A549 (cell line): ENCODE data around the gene ZNF764. TPM values are rescaled to one million over a fixed set of nuclear protein-coding genes. Genes with fewer than 3 reads are reported as not detected.

Experiments
- ATAC-seq, 2 experiments: fragments of 200-7000 bp in 1 of 2; fragments of >200 bp in 1 of 2; cut with Nextera tagmentation in 1 of 2; cut with Tn5 transposase in 1 of 2; 3 replicates each; pipeline versions ENCODE4 v1.8.0 to v1.9.1; 2018 to 2020; ENCODE audit warnings: mild to moderate bottlenecking in 1 of 2, moderate library complexity in 1 of 2
- CTCF ChIA-PET: fragments of 300-600 bp; sonication (Branson Sonifier 250); formaldehyde crosslinking; extraction: SDS; loops from one replicate; lab custom pipeline; 2021; ENCODE audit warnings: antibody characterized with exemption, inconsistent platforms; lab: Yijun Ruan, JAX
- POLR2A ChIA-PET: fragments of 350-600 bp; formaldehyde crosslinking; extraction: SDS; loops from one replicate; lab custom pipeline; 2021; ENCODE audit warnings: antibody characterized with exemption, inconsistent platforms; lab: Yijun Ruan, JAX
- DNase-seq, 2 experiments: peaks; one replicate each; pipeline versions ENCODE4 v3.0.0 to v3.0.0-alpha.2; 2011 to 2016; ENCODE audit warnings: low read depth in 1 of 2, low spot score in 1 of 2
- FAIRE-seq: peaks from 2 replicates; lab custom pipeline; 2011; peaks lifted over from hg19 to GRCh38; lab: Jason Lieb, UNC
- H3K27ac ChIP-seq, 2 experiments: fragments of >200 bp; sonication (Bioruptor Twin); formaldehyde crosslinking; 3 replicates each; pipeline ENCODE4 v1.5.1; 2016 to 2017
- H3K4me1 ChIP-seq: fragments of >200 bp; sonication (Bioruptor Twin); formaldehyde crosslinking; 3 replicates; pipeline ENCODE4 v1.6.1; 2016
- H3K4me2 ChIP-seq: fragments of >200 bp; sonication (Bioruptor Twin); formaldehyde crosslinking; 3 replicates; pipeline ENCODE4 v1.6.1; 2016
- H3K4me3 ChIP-seq: fragments of >200 bp; sonication (Bioruptor Twin); formaldehyde crosslinking; 3 replicates; pipeline ENCODE4 v1.5.1; 2016
- H3K9me3 ChIP-seq: fragments of >200 bp; sonication (Bioruptor Twin); formaldehyde crosslinking; 3 replicates; pipeline ENCODE4 v1.6.1; 2016
- CBX2 ChIP-seq: fragments of 200-600 bp; sonication (generic); IDR thresholded peaks from 2 replicates; pipeline ENCODE4 v1.6.1; 2016; ENCODE audit warnings: low read depth, mild to moderate bottlenecking, borderline replicate concordance
- CBX8 ChIP-seq: fragments of 200-600 bp; sonication (generic); IDR thresholded peaks from 2 replicates; pipeline ENCODE4 v1.6.1; 2016
- CHD2 ChIP-seq: fragments of 150-350 bp; IDR thresholded peaks from 2 replicates; pipeline ENCODE4 v1.6.1; 2014; ENCODE audit warnings: low read length; ENCODE audit not compliant: partially characterized antibody
- CHD4 ChIP-seq: fragments of 200-600 bp; sonication (generic); IDR thresholded peaks from 2 replicates; pipeline ENCODE4 v1.6.1; 2016; ENCODE audit warnings: antibody characterized with exemption, mild to moderate bottlenecking, borderline replicate concordance
- EHMT2 ChIP-seq: fragments of 200-600 bp; sonication (generic); IDR thresholded peaks from 2 replicates; pipeline ENCODE4 v1.6.1; 2016; ENCODE audit warnings: antibody characterized with exemption, low read depth, mild to moderate bottlenecking, moderate library complexity
- ELK1 ChIP-seq: fragments of 150-350 bp; IDR thresholded peaks from 2 replicates; pipeline ENCODE4 v1.6.1; 2014; ENCODE audit warnings: low read depth, mild to moderate bottlenecking, low read length
- EP300 ChIP-seq, 2 experiments: fragments of >200 bp; sonication (Bioruptor Twin); formaldehyde crosslinking; IDR thresholded peaks; 2 replicates in 1 of 2; 3 replicates in 1 of 2; pipeline ENCODE4 v1.6.1; 2016 to 2017
- FOSL2 ChIP-seq, 2 experiments: fragments of 450-650 bp in 1 of 2; fragments of >200 bp in 1 of 2; sonication (Bioruptor Twin) in 1 of 2; formaldehyde crosslinking; IDR thresholded peaks; 2 replicates each; pipeline versions ENCODE4 v1.5.0 to v1.6.1; 2016 to 2020; ENCODE audit warnings: mild to moderate bottlenecking in 1 of 2, moderate library complexity in 1 of 2
- GATA3 ChIP-seq: IDR thresholded peaks from 2 replicates; pipeline ENCODE4 v1.6.1; 2012; ENCODE audit warnings: borderline replicate concordance
- HEYL ChIP-seq: fragments of 250-450 bp; sonication (Bioruptor Pico); IDR thresholded peaks from 2 replicates; pipeline ENCODE4 v1.8.0; 2021; ENCODE audit warnings: mild to moderate bottlenecking, moderate library complexity
- HOXA7 ChIP-seq: fragments of 250-450 bp; sonication (Bioruptor Pico); IDR thresholded peaks from 2 replicates; pipeline ENCODE4 v1.5.0; 2020; ENCODE audit warnings: mild to moderate bottlenecking, moderate library complexity
- HOXB5 ChIP-seq: fragments of 250-450 bp; sonication (Bioruptor Pico); IDR thresholded peaks from 2 replicates; pipeline ENCODE4 v1.5.0; 2020; ENCODE audit warnings: mild to moderate bottlenecking, moderate library complexity
- JUNB ChIP-seq: fragments of >200 bp; sonication (Bioruptor Twin); formaldehyde crosslinking; IDR thresholded peaks from 2 replicates; pipeline ENCODE4 v1.6.1; 2016
- KDM5A ChIP-seq: fragments of 200-600 bp; sonication (generic); IDR thresholded peaks from 2 replicates; pipeline ENCODE4 v1.6.1; 2016; ENCODE audit warnings: antibody characterized with exemption, mild to moderate bottlenecking
- NPAS2 ChIP-seq: fragments of 250-450 bp; sonication (Bioruptor Pico); IDR thresholded peaks from 2 replicates; pipeline ENCODE4 v1.8.0; 2022; ENCODE audit warnings: mild to moderate bottlenecking, moderate library complexity, borderline replicate concordance
- NR3C1 ChIP-seq: fragments of >200 bp; sonication (Bioruptor Twin); formaldehyde crosslinking; IDR thresholded peaks from 3 replicates; pipeline ENCODE4 v1.6.1; 2017
- PBX3 ChIP-seq: IDR thresholded peaks from 2 replicates; pipeline ENCODE4 v1.6.1; 2012
- PHF8 ChIP-seq: fragments of 200-600 bp; sonication (generic); IDR thresholded peaks from 2 replicates; pipeline ENCODE4 v1.6.1; 2016; ENCODE audit warnings: low read depth, mild to moderate bottlenecking, antibody characterized with exemption, moderate library complexity, borderline replicate concordance
- POLR2A ChIP-seq: IDR thresholded peaks from 2 replicates; pipeline ENCODE4 v1.6.1; 2012; ENCODE audit warnings: mild to moderate bottlenecking, low read length
- POLR2AphosphoS2 ChIP-seq: conservative IDR thresholded peaks from 2 replicates; pipeline ENCODE4 v1.6.1; 2012; ENCODE audit warnings: low read length, improper control_type of control experiment, inconsistent platforms
- RARB ChIP-seq: fragments of 250-450 bp; sonication (Bioruptor Pico); IDR thresholded peaks from 2 replicates; pipeline ENCODE4 v1.8.0; 2021; ENCODE audit warnings: mild to moderate bottlenecking, moderate library complexity
- RFX5 ChIP-seq: fragments of 450-650 bp; IDR thresholded peaks from 2 replicates; pipeline ENCODE4 v1.7.1; 2014; ENCODE audit warnings: antibody characterized with exemption, mild to moderate bottlenecking, moderate library complexity
- TP53 ChIP-seq: fragments of 250-450 bp; sonication (Bioruptor Pico); IDR thresholded peaks from 2 replicates; pipeline ENCODE4 v1.5.0; 2021; ENCODE audit warnings: mild to moderate bottlenecking, moderate library complexity
- USF2 ChIP-seq: fragments of 450-650 bp; IDR thresholded peaks from 2 replicates; pipeline ENCODE4 v1.6.1; 2014; ENCODE audit warnings: antibody characterized with exemption
- ZFP36 ChIP-seq: fragments of 450-650 bp; IDR thresholded peaks from 2 replicates; pipeline ENCODE4 v1.6.1; 2014; ENCODE audit warnings: borderline replicate concordance; ENCODE audit not compliant: partially characterized antibody
- WGBS: methylation state at CpG from one replicate; pipeline ENCODE4 v1.1.6; 2017; ENCODE audit errors: missing lambda C conversion rate; 5-methylcytosine and 5-hydroxymethylcytosine counted together
- polyA plus RNA-seq, 4 experiments: library from polyadenylated mRNA; depleted of rRNA in 3 of 4; stranded (reverse); fragments of >200 nt; fragmentation: RNase III in 1 of 4; extraction: RNeasy Plus Mini Kit Qiagen cat#74134 plus additional on column Dnase treatment in 1 of 4; gene quantifications; 2 replicates in 3 of 4; 3 replicates in 1 of 4; pipeline ENCODE4 v1.2.3, GENCODE V29; 2011 to 2017

Gene ZNF764
- polyA plus RNA-seq, 2 of the 4 experiments (the other 2 are of a cell fraction): 2.9 to 4.0 TPM

GRCh38 chr16:30519120-30520049 is 38.8 kb downstream of the ZNF764 start:
- DNase-seq (no peak), ATAC-seq (no peak)
- POLR2A ChIA-PET: no interaction called here
- no peak overlapping the region for H3K4me3 ChIP-seq
- H3K4me2 ChIP-seq: no peak overlapping the region
- peaks cover 14% of the 10 kb centered on the region for H3K4me1 ChIP-seq
- WGBS: 89% methylated on average over 20 of the region's 20 CpGs
- no peak for TF ChIP-seq KDM5A
- no peak for TF ChIP-seq NPAS2 (CRISPR knock-in tag)
- no peak for TF ChIP-seq PHF8
- no peak for TF ChIP-seq HOXA7 (CRISPR knock-in tag)
- TF ChIP-seq POLR2A: no peak
- no peak for TF ChIP-seq HOXB5
- TF ChIP-seq TP53 (CRISPR knock-in tag): no peak
- no peak for TF ChIP-seq CBX2
- no peak for TF ChIP-seq FOSL2 (IDR thresholded peaks at IDR 0.05)
- TF ChIP-seq FOSL2 (CRISPR knock-in tag; IDR thresholded peaks at IDR 0.05): no peak
- no peak for TF ChIP-seq EHMT2
- TF ChIP-seq CHD2: no peak
- no peak for TF ChIP-seq GATA3
- TF ChIP-seq USF2: no peak
- no peak for TF ChIP-seq ELK1
- TF ChIP-seq CHD4: no peak
- no peak for TF ChIP-seq EP300 (IDR thresholded peaks at IDR 0.05)
- no peak for TF ChIP-seq HEYL
- no peak for TF ChIP-seq RFX5
- TF ChIP-seq RARB (CRISPR knock-in tag): no peak
- TF ChIP-seq CBX8: no peak
- TF ChIP-seq, all 56 proteins: peak for 0
- no peak overlapping the region for H3K27ac ChIP-seq
- no peaks in the 10 kb centered on the region for H3K9me3 ChIP-seq
- CTCF ChIA-PET: interaction anchor here (0.8 to 1.4 kb wide), 2 partner anchors 28 to 90 kb away, joined by 3 to 6 read pairs; partner anchors contain the start of gene DCTPP1
- no peak for FAIRE-seq

- no peak overlapping the region for H3K27ac ChIP-seq
- DNase-seq (no peak), ATAC-seq (no peak), FAIRE-seq (no peak)
- no peak overlapping the region for H3K4me2 ChIP-seq
- TF ChIP-seq NR3C1 (no peak), JUNB (no peak)
- no peak overlapping the region for H3K4me3 ChIP-seq
- ChIA-PET POLR2A (no interaction called here), CTCF (interaction anchor here (0.8 to 1.8 kb wide), 3 partner anchors 27 to 97 kb away, joined by 3 to 6 read pairs (median 6); partner anchors contain the start of gene DCTPP1)
- 90% methylated on average over 10 of the region's 10 CpGs for WGBS
- peaks cover 14% of the 10 kb centered on the region for H3K4me1 ChIP-seq
- H3K9me3 ChIP-seq: no peaks in the 10 kb centered on the region
These were observed 39.6 kb downstream of the ZNF764 start for GRCh38 chr16:30518552-30518951.

- Histone ChIP-seq H3K4me3 (no peak overlapping the region), H3K4me2 (no peak overlapping the region), H3K9me3 (no peaks in the 10 kb centered on the region), H3K27ac (no peak overlapping the region), H3K4me1 (no peaks in the 10 kb centered on the region)
- POLR2A ChIA-PET: interaction anchor here (0.6 kb wide), 1 partner anchor 15 kb away, joined by 3 read pairs; no protein-coding TSS in a partner anchor
- WGBS: 58% methylated on average over 2 of the region's 2 CpGs
- no peak for DNase-seq
- no peak for TF ChIP-seq HOXA7 (CRISPR knock-in tag)
- no peak for TF ChIP-seq POLR2AphosphoS2
- no peak for TF ChIP-seq PBX3
- no peak for TF ChIP-seq TP53 (CRISPR knock-in tag)
- TF ChIP-seq ZFP36: no peak
- TF ChIP-seq EP300 (IDR thresholded peaks at IDR 0.05): no peak
- CTCF ChIA-PET: interaction anchor here (0.6 to 1.6 kb wide), 3 partner anchors 27 to 298 kb away, joined by 3 to 5 read pairs (median 4); partner anchors contain the start of gene DCTPP1
- ATAC-seq: no peak
- FAIRE-seq: no peak
These were observed 42.9 kb downstream of the ZNF764 start for GRCh38 chr16:30515275-30515674.
